HUDEP-2 (cell line): ENCODE measurements around the gene POFUT2.

ENCODE experiments used
- DNase-seq, 76 experiments: peaks; one replicate each; lab custom pipeline; 2025; ENCODE audit not compliant: unreplicated experiment in 76 of 76; lab: John Stamatoyannopoulos, UW

The POFUT2 gene

DNA sequence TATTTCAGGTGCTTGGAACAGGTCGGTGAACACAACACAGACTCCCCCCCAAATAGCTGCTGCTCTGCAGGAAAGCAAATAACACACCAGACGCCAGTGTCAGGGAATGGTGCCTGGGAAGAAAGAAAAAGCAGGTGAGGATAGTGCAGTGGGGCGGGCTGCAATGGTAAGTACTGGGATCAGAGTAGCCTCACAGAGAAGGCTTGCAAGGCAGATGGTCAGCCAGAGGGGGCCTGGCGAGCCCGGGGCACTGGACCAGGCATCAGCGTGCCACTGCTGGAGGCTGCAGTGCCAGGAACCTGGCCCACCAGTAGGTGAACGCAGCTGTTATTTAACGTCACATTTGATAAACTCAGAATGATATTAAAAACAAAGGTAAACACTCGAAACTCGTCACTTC is 60.0 kb downstream of the POFUT2 start:
- no peak for DNase-seq

DNA sequence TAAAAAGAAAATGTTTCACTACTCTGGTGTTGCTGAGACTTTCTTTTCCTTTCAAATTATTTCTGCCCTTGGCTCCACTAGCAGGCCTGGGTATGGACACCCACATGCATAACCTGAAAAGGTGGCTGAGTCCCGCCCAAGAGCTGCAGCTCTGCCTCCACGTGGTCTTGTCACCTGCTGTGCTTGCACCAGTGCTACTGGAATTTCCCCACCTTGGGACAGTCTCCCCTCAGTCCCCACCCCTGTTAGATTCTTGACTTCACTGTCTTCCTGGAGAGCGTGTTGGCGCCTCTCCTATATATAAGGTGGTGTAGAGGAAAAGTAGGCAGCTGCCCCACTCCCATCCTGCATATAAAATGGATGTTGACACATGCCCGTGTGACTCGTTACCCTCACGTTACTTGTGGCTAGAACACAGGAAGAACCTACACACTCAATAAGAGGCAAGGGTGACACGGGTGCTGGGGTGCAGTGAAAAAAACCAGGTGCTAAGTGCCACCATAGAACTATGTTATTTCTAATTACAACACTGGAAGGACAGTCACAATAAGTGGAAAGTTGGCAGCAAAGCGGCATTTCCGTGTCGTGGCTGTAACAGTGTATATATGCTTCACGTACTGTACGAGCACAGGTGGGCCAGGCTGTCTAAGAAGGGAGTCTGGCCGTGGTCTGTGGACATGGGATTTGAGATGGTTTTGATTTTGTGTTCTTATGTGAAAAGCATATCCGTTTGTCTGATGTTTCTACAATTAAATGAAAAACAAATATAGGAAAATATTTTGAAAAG is 61.0 kb downstream of the POFUT2 start:
- DNase-seq, result no peak

DNA sequence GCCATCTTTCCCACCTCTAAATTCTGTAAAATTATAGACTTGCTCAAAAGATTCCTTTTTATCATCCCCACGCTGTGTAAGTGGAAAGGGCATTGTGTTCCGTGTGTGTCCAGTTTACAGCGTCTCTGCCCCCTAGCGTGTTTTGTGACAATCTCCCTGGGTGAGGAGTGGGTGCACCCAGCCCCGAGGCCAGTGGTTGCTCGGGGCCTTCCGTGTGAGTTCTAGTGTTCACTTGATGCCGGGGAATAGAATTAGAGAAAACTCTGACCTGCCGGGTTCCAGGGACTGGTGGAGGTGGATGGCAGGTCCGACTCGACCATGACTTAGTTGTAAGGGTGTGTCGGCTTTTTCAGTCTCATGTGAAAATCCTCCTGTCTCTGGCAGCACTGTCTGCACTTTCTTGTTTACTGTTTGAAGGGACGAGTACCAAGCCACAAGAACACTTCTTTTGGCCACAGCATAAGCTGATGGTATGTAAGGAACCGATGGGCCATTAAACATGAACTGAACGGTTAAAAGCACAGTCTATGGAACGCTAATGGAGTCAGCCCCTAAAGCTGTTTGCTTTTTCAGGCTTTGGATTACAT is 61.9 kb downstream of the POFUT2 start:
- no peak for DNase-seq

DNA sequence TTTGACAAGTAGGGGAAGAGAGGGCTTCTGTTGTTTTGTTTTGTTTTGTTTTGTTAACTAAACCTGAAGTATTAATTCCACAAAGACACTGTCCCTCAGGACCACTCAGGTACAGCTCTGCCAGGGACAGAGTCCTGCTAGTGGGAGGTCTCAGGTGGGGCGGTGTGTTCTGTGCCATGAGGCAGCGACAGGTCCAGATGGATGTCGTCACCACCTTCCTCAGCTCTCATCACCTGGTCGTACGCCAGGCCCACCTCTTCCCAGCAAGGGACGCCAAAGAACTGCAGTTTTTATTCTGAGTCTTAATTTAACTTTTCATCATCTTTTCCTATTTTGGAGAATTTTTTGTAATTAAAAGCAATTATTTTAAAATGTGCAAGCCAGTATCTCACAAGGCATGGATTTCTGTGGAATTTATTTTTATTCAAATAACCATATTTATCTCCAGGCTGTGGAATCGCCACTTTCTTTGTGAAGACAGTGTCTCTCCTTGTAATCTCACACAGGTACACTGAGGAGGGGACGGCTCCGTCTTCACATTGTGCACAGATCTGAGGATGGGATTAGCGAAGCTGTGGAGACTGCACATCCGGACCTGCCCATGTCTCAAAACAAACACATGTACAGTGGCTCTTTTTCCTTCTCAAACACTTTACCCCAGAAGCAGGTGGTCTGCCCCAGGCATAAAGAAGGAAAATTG is 62.5 kb downstream of the POFUT2 start:
- DNase-seq, result no peak

DNA sequence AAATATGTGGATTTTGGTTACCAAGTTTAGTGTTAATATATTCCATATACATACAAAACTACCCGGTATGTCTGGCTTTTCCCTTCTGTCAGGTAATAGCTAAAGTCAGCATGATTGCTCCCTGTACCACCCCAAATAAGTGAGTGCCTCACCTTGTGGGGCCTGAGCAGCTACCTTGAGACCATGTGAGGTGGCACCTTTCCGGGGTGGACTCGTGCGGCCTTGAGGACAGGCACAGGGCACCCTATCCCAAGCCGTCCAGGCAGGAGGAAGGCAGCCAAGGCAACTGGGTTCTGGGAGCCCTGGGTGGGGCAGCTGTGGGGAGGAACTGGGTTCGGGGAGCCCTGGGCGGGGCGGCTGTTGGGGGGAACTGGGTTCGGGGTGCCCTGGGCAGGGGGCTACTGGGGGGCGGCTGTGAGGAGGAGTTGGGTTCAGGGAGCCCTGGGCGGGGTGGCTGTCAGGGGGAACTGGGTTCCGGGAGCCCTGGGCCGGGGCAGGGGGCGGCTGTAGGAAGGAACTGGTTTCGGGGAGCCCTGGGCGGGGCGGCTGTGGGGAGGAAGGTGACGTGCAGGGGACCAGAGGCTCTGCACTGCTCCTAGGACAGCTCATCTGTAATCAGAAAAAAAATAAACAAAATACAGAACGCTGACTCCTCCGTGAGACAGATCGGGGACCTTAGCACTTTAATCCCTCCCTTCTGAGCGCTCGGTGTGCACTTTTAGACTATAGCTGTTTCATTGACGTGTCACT is 63.3 kb downstream of the POFUT2 start:
- DNase-seq, result no peak

DNA sequence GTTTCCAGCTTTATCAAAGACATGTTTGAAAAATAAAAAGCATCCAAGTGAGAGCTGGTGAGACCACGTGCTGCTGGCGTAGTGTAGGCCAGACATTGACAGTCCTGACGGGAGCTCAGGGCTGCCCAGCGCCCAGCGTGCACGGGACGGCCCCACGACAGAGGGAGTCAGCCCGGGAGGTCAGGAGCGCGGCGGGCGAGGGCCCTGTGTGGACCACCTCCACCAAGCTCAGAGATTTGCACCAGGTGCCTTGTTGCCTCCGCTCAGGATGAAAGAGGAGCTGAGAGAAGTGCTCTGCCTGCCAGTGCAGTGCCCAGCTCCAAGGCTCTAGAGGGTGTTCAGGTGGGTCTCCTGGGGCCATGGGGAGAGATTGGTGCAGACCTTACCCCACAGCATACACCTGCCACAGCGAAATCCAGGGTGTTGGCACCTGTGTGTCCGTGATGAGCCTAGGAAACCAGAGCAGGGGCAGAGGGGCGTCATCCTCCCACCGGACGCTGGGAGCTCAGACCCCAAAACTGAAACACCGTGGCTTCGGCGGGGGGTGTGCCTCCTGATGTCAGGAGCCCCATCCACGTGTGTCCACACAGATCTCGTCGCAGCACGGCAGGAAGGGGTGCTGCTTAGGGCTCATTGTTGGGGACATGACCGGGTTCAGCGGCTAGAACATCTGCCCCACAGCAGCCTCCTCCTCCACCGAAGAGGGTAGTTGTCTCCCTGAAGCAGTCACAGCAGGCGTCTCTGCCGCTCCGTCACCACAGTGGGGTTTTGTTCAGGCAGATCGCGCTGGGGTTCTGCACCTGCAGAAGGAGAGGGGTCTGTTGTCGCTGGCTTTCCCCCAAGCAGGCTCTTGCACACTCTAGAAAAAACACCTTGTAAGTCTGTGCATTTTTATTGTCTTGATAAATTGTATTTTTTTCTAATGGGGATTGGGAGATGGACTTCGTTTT is 64.2 kb downstream of the POFUT2 start:
- DNase-seq, result no peak

DNA sequence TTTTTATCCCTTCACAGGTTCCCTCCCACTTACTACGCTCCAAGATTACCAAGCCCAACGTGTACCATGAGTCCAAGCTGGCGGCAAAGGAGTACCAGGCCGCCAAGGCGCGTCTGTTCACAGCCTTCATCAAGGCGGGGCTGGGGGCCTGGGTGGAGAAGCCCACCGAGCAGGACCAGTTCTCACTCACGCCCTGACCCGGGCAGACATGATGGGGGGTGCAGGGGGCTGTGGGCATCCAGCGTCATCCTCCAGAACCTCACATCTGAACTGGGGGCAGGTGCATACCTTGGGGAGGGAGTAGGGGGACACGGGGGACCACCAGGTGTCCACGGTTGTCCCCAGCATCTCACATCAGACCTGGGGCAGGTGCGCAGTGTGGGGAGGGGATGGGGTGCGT is 65.7 kb downstream of the POFUT2 start:
- DNase-seq, result no peak

DNA sequence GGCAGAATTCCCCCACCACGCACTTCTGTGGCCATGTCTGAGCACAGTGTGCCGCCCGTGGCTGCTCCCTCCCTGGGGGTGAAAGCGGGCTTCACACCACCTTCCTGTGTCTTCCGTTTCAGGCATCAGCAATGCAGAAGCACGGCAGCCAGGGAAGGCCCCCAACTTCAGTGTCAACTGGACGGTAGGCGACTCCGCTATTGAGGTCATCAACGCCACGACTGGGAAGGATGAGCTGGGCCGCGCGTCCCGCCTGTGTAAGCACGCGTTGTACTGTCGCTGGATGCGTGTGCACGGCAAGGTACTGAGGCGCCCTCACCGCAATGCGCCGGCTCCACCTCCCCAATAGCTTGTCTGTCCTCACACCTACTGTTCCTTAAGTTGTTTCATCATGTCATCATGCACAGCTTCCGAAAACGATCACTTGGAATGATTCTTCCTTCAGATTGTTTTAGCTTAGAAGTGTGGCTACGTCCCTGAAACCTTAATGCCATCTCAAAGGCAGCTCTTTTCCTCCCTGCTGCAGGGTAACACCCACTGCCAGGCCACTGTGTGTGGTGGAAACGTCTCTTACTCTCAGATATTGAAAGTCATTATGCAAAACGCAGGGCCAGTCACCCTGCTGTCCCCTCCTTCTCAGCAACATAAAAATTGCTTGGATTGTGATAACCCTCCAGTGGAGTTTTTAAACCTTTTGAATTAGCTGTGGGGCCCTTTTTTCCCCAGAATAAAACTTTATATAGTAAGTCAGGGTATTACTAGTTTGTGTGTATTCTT is 66.8 kb downstream of the POFUT2 start:
- DNase-seq, result no peak

DNA sequence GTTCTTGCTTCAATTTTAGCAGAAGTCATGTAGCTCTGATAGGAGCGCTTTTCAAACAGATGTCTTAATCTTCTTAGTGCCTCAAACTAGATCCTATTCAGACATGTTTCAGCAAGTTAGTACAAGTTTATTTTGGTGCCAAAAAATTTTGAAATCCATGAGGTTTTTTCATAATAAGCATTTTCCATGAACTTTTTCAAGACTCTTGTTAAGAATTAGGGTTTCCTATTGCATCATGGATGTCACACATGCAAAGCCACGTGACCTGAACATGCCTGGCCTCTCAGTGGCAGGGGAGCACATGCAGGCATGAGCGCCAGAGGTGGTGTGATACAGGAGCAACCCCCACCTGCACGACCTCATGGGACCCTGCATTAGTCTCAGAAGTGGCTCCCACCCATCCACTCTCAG is 67.6 kb downstream of the POFUT2 start:
- no peak for DNase-seq

DNA sequence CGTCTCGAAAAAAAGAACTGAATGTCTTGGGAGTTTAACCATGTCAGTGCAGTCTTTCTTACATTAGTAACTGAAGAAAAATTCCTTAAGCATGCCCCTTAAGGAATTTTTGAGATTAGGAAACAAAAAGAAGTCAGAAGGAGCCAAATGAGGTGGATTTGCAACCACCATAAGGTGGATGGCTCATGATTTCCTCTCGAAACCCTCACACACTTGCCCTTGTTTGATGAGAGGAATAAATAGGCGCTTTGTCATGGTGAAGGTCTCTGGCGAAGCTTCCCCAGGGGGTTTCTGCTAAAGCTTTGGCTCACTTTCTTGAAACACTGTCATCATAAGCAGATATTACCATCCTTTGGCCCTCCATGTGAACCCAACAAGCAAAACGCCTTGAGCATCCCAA is 68.2 kb downstream of the POFUT2 start:
- no peak for DNase-seq

DNA sequence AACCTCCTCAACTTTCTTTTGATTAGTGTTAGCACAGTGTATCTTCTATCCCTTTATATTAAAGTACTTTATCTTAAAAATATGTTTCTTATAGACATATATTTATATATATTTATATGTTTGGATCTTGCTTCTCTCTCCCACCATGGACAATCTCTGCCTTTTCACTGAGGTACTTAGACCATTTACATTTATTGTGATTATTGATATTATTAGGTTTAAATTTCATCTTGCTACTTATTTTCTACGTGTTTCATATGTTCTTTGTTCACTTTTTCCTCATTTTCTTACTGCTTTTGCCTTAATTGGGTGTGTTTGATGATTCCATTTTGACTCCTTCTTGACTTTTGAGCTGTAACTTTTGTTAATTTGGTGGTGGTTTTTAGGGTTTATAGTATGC is 70.7 kb downstream of the POFUT2 start:
- no peak for DNase-seq

DNA sequence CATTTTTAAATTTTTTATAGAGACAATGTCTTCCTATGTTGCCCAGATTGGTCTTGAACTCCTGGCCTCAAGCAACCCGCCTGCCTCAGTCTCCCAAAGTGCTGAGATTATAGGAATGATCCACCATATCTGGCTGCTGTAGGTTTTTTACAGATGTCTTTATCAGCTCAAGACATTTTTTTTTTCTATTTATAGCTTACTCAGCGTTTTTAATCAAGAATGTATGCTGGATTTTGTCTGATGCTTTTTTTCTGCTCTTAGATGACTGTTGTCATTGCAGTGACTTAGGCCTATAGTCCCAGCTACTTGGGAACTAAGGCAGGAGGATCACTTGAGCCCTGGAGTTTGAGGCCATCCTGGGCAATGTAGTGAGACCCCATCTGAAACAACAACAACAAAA is 72.5 kb downstream of the POFUT2 start:
- no peak for DNase-seq
